HepG2 (cell line): ENCODE results near the gene DRD3. TPM values are rescaled to one million over a fixed set of nuclear protein-coding genes. Genes with fewer than 3 reads are reported as not detected.

Source experiments
- ATAC-seq: fragments of 200-7000 bp; cut with Tn5 transposase; 3 replicates; pipeline ENCODE4 v1.9.1; 2020; ENCODE audit warnings: mild to moderate bottlenecking, moderate library complexity
- BruUV-seq: library from RNA; stranded (reverse); fragments of 400-500 nt; replicated peaks from 2 replicates; lab custom pipeline; 2021; lab: Mats Ljungman, UMichigan
- CTCF ChIA-PET: fragments of 300-600 bp; formaldehyde crosslinking; extraction: SDS; loops from one replicate; lab custom pipeline; 2021; ENCODE audit warnings: low total read pairs, inconsistent platforms, low intra/inter-chr PET ratio; lab: Yijun Ruan, JAX
- POLR2A ChIA-PET: fragments of 350-600 bp; sonication (Branson Sonifier 250); formaldehyde crosslinking; loops from one replicate; lab custom pipeline; 2020; ENCODE audit warnings: antibody characterized with exemption, inconsistent platforms; lab: Yijun Ruan, JAX
- DNase-seq: peaks from one replicate; pipeline ENCODE4 v3.0.0-alpha.2; 2015; ENCODE audit warnings: low spot score
- FAIRE-seq: peaks from 3 replicates; lab custom pipeline; 2011; peaks lifted over from hg19 to GRCh38; lab: Jason Lieb, UNC
- H2AFZ ChIP-seq: one replicate; pipeline ENCODE4 v1.6.1; 2011; ENCODE audit warnings: low read length, inconsistent platforms
- H3K27ac ChIP-seq: fragments of 300-600 bp; 3 replicates; pipeline ENCODE4 v1.8.0; 2011; ENCODE audit warnings: mixed run types, mild to moderate bottlenecking, mixed read lengths, low read length, inconsistent platforms; ENCODE audit not compliant: insufficient read depth; ENCODE audit errors: extremely low read length
- H3K27me3 ChIP-seq, 2 experiments: fragments of 200-600 bp in 1 of 2; 2 replicates in 1 of 2; 3 replicates in 1 of 2; pipeline versions ENCODE4 v1.6.0 to v1.8.0; 2011; ENCODE audit warnings: low read length in 2 of 2, mild to moderate bottlenecking in 2 of 2, moderate library complexity in 2 of 2, inconsistent platforms in 1 of 2; ENCODE audit not compliant: insufficient read depth in 2 of 2, control insufficient read depth in 1 of 2
- H3K36me3 ChIP-seq, 2 experiments: fragments of 200-600 bp in 1 of 2; replicated peaks in 1 of 2; 2 replicates in 1 of 2; 3 replicates in 1 of 2; pipeline versions ENCODE4 v1.5.1 to v1.8.0; 2011; ENCODE audit warnings: low read length in 2 of 2, inconsistent platforms in 1 of 2; ENCODE audit not compliant: insufficient read depth in 2 of 2, control insufficient read depth in 1 of 2
- H3K4me1 ChIP-seq: 2 replicates; pipeline ENCODE4 v1.5.1; 2012; ENCODE audit warnings: low read length, inconsistent platforms; ENCODE audit not compliant: insufficient read depth
- H3K4me2 ChIP-seq: 2 replicates; pipeline ENCODE4 v1.6.0; 2011; ENCODE audit warnings: low read depth, low read length, inconsistent platforms
- H3K4me3 ChIP-seq, 3 experiments: fragments of 200-600 bp in 1 of 3; sonication (generic), shearing (Covaris generic) in 1 of 3; replicated peaks in 1 of 3; 2 replicates each; pipeline ENCODE4 v1.5.1; 2011 to 2016; ENCODE audit warnings: low read length in 3 of 3, inconsistent platforms in 2 of 3, low read depth in 2 of 3, mild to moderate bottlenecking in 2 of 3, control low read depth in 1 of 3, mixed read lengths in 1 of 3; ENCODE audit not compliant: insufficient read depth in 1 of 3
- H3K79me2 ChIP-seq: one replicate; pipeline ENCODE4 v1.6.1; 2011; ENCODE audit warnings: low read length, inconsistent platforms; ENCODE audit not compliant: insufficient read depth
- H3K9ac ChIP-seq: 2 replicates; pipeline ENCODE4 v1.6.0; 2011; ENCODE audit warnings: mild to moderate bottlenecking, low read depth, low read length, inconsistent platforms; ENCODE audit not compliant: insufficient read depth
- H3K9me3 ChIP-seq: 2 replicates; pipeline ENCODE4 v1.5.1; 2012; ENCODE audit warnings: mild to moderate bottlenecking, low read length
- H4K20me1 ChIP-seq: 2 replicates; pipeline ENCODE4 v1.6.0; 2011; ENCODE audit warnings: inconsistent platforms, mild to moderate bottlenecking, low read length, moderate library complexity; ENCODE audit not compliant: insufficient read depth
- AKAP8 ChIP-seq: sonication (generic); formaldehyde crosslinking; IDR thresholded peaks from 2 replicates; pipeline ENCODE4 v1.5.1; 2020; ENCODE audit warnings: mild to moderate bottlenecking, missing genetic modification reagents
- NFE2L1 ChIP-seq: sonication (generic); formaldehyde crosslinking; IDR thresholded peaks from 2 replicates; pipeline ENCODE4 v1.4.0; 2020; ENCODE audit warnings: missing genetic modification reagents, mild to moderate bottlenecking, borderline replicate concordance
- NR2F6 ChIP-seq, 2 experiments: IDR thresholded peaks; 2 replicates each; pipeline ENCODE4 v1.6.1; 2016; ENCODE audit warnings: antibody characterized with exemption in 1 of 2, mild to moderate bottlenecking in 1 of 2
- RXRB ChIP-seq: IDR thresholded peaks from 2 replicates; pipeline ENCODE4 v1.6.1; 2016; ENCODE audit warnings: borderline replicate concordance, missing genetic modification reagents, missing compliant biosample characterization
- U2AF2 ChIP-seq: fragments of 200-400 bp; formaldehyde crosslinking; IDR thresholded peaks from 2 replicates; pipeline ENCODE4 v1.6.1; 2017; ENCODE audit warnings: low read depth, mild to moderate bottlenecking, low read length
- ZBTB7B ChIP-seq: sonication (generic); formaldehyde crosslinking; IDR thresholded peaks from 2 replicates; pipeline ENCODE4 v1.4.0; 2020; ENCODE audit warnings: missing genetic modification reagents
- ZFYVE20 ChIP-seq: sonication (generic); formaldehyde crosslinking; IDR thresholded peaks from 2 replicates; pipeline ENCODE4 v1.8.0; 2023; ENCODE audit warnings: low read depth, mild to moderate bottlenecking, moderate library complexity, missing genetic modification reagents, borderline replicate concordance
- ZNF24 ChIP-seq: fragments of 450-650 bp; IDR thresholded peaks from 2 replicates; pipeline ENCODE4 v1.6.1; 2017; ENCODE audit warnings: antibody characterized with exemption, mild to moderate bottlenecking
- ZNF264 ChIP-seq: sonication (generic); formaldehyde crosslinking; IDR thresholded peaks from 2 replicates; pipeline ENCODE4 v1.4.0; 2020; ENCODE audit warnings: missing genetic modification reagents
- ZNF674 ChIP-seq: sonication (generic); formaldehyde crosslinking; IDR thresholded peaks from 2 replicates; pipeline ENCODE4 v1.5.0; 2020; ENCODE audit warnings: low read depth, mild to moderate bottlenecking, missing genetic modification reagents
- WGBS: methylation state at CpG from one replicate; pipeline ENCODE4 v1.1.6; 2017; ENCODE audit warnings: low lambda C conversion rate; 5-methylcytosine and 5-hydroxymethylcytosine counted together
- in situ Hi-C: cut with HindIII; loops from 2 replicates; pipeline ENCODE4 v1.10.0; 2017; ENCODE audit warnings: low pct_unique_long_range_greater_than_20kb; ENCODE audit not compliant: extremely low pct_ligation_motif_present
- intact Hi-C: fragments of 100-400 bp; cut with micrococcal nuclease; formaldehyde crosslinking; loops from one replicate; pipeline ENCODE4 v1.10.0; 2022; ENCODE audit not compliant: unreplicated experiment
- polyA plus RNA-seq, 8 experiments: library from polyadenylated mRNA; depleted of rRNA in 3 of 8; stranded (reverse) in 7 of 8; unstranded in 1 of 8; fragments of >200 nt; fragmentation: Illumina TruSeq in 4 of 8; extraction: Trizol in 4 of 8; gene quantifications; 2 replicates each; pipeline versions ENCODE4 v1.2.1 to v1.2.3, GENCODE V29; 2011 to 2016; ENCODE audit warnings: low read depth in 4 of 8, missing spikeins in 1 of 8, mixed read lengths in 1 of 8; ENCODE audit not compliant: insufficient read depth in 1 of 8
- total RNA-seq, 5 experiments: library from RNA; depleted of rRNA; stranded (reverse); fragments of >200 nt; fragmentation: Illumina TruSeq; extraction: Trizol; gene quantifications; 2 replicates each; pipeline ENCODE4 v1.2.3, GENCODE V29; 2016; ENCODE audit warnings: low read depth in 1 of 5
- TF ChIP-seq, protein P1 (sequence below): sonication (generic); formaldehyde crosslinking; IDR thresholded peaks from 2 replicates; pipeline ENCODE4 v1.5.1; 2020; ENCODE audit warnings: mild to moderate bottlenecking, missing genetic modification reagents, moderate library complexity
- TF ChIP-seq, protein P2 (sequence below): fragments of 450-650 bp; IDR thresholded peaks from 2 replicates; pipeline ENCODE4 v1.6.1; 2017
- TF ChIP-seq, protein P3 (sequence below): sonication (generic); formaldehyde crosslinking; conservative IDR thresholded peaks from 2 replicates; pipeline ENCODE4 v1.8.0; 2022; ENCODE audit warnings: missing genetic modification reagents
- TF ChIP-seq, protein P4 (sequence below): sonication (generic); formaldehyde crosslinking; IDR thresholded peaks from 2 replicates; pipeline ENCODE4 v1.8.1; 2022; ENCODE audit warnings: mild to moderate bottlenecking, missing genetic modification reagents

Gene DRD3
- total and polyA plus RNA-seq, 2 of the 13 experiments (the other 11 are each of a cell fraction or from before 2014, with no cell fraction given) = not detected

DNA sequence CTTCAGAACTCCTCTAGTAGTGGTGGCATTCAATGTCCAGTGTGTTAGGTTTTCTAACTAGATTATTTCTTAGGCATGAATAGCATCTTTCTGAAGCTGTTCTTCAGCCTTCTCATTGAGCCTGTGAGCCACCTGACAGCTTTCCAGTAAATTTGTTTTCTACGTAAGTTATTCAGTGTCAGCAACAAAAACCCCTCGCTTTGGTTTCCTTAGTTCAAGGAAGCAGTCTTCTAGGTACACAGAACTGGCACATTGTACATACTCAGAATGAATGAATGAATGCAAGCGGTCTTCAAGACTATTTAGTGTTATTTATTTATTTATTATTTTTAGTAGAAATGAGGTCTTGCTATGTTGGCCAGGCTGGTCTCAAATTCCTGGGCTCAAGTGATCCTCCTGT, 44.9 kb downstream of the DRD3 start (continued):
- TF ChIP-seq NFE2L1 (CRISPR knock-in tag) = no peak
- no peak for TF ChIP-seq ZNF264

DNA sequence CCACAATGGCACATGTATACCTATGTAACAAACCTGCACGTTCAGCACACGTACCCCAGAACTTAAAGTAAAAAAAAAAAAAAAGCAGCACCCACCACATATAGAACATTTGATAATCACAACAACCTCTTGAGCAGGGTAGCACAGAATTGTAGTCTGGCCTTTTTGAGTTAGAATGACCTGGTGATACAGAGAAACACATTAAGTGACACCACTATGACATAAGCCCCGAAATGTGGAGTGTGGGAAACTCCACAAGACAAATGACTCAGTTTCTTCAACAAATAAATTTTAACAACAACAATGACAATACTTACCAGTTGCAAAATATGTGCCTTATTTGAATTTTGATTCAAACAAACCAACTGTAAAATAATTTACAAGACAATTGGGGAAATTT, 46.4 kb downstream of the DRD3 start:
- Histone ChIP-seq H3K27ac (no peak overlapping the region), H4K20me1 (no peaks in the 10 kb centered on the region), H3K9ac (no peak overlapping the region), H3K27me3 (no peaks in the 10 kb centered on the region), H3K4me1 (no peaks in the 10 kb centered on the region), H3K36me3 (no peaks in the 10 kb centered on the region), H3K4me2 (no peak overlapping the region), H2AFZ (no peak overlapping the region), H3K9me3 (no peaks in the 10 kb centered on the region), H3K4me3 (no peak overlapping the region), H3K79me2 (no peaks in the 10 kb centered on the region)
- intact Hi-C loops (no loop called here), in situ Hi-C loops (no loop called here)
- ATAC-seq (no peak), DNase-seq (no peak), FAIRE-seq (no peak)
- CTCF ChIA-PET = no interaction called here
- BruUV-seq = no TSS peak
- 39% methylated on average over 3 of the region's 3 CpGs for WGBS
- POLR2A ChIA-PET = no interaction called here
- TF ChIP-seq ZNF674 (CRISPR knock-in tag) (no peak), U2AF2 (no peak), ZBTB7B (CRISPR knock-in tag) (no peak), NR2F6 (IDR thresholded peaks at IDR 0.05) (no peak), NR2F6 (CRISPR knock-in tag; IDR thresholded peaks at IDR 0.05) (no peak), AKAP8 (CRISPR knock-in tag) (no peak), RXRB (CRISPR knock-in tag) (no peak), ZFYVE20 (no peak), ZNF24 (no peak)
- TF ChIP-seq, protein P1, sequence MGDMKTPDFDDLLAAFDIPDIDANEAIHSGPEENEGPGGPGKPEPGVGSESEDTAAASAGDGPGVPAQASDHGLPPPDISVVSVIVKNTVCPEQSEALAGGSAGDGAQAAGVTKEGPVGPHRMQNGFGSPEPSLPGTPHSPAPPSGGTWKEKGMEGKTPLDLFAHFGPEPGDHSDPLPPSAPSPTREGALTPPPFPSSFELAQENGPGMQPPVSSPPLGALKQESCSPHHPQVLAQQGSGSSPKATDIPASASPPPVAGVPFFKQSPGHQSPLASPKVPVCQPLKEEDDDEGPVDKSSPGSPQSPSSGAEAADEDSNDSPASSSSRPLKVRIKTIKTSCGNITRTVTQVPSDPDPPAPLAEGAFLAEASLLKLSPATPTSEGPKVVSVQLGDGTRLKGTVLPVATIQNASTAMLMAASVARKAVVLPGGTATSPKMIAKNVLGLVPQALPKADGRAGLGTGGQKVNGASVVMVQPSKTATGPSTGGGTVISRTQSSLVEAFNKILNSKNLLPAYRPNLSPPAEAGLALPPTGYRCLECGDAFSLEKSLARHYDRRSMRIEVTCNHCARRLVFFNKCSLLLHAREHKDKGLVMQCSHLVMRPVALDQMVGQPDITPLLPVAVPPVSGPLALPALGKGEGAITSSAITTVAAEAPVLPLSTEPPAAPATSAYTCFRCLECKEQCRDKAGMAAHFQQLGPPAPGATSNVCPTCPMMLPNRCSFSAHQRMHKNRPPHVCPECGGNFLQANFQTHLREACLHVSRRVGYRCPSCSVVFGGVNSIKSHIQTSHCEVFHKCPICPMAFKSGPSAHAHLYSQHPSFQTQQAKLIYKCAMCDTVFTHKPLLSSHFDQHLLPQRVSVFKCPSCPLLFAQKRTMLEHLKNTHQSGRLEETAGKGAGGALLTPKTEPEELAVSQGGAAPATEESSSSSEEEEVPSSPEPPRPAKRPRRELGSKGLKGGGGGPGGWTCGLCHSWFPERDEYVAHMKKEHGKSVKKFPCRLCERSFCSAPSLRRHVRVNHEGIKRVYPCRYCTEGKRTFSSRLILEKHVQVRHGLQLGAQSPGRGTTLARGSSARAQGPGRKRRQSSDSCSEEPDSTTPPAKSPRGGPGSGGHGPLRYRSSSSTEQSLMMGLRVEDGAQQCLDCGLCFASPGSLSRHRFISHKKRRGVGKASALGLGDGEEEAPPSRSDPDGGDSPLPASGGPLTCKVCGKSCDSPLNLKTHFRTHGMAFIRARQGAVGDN (CRISPR knock-in tag) = no peak
- TF ChIP-seq, protein P2, sequence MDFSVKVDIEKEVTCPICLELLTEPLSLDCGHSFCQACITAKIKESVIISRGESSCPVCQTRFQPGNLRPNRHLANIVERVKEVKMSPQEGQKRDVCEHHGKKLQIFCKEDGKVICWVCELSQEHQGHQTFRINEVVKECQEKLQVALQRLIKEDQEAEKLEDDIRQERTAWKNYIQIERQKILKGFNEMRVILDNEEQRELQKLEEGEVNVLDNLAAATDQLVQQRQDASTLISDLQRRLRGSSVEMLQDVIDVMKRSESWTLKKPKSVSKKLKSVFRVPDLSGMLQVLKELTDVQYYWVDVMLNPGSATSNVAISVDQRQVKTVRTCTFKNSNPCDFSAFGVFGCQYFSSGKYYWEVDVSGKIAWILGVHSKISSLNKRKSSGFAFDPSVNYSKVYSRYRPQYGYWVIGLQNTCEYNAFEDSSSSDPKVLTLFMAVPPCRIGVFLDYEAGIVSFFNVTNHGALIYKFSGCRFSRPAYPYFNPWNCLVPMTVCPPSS = no peak
- TF ChIP-seq, protein P3, sequence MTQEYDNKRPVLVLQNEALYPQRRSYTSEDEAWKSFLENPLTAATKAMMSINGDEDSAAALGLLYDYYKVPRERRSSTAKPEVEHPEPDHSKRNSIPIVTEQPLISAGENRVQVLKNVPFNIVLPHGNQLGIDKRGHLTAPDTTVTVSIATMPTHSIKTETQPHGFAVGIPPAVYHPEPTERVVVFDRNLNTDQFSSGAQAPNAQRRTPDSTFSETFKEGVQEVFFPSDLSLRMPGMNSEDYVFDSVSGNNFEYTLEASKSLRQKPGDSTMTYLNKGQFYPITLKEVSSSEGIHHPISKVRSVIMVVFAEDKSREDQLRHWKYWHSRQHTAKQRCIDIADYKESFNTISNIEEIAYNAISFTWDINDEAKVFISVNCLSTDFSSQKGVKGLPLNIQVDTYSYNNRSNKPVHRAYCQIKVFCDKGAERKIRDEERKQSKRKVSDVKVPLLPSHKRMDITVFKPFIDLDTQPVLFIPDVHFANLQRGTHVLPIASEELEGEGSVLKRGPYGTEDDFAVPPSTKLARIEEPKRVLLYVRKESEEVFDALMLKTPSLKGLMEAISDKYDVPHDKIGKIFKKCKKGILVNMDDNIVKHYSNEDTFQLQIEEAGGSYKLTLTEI (CRISPR knock-in tag) = no peak
- TF ChIP-seq, protein P4, sequence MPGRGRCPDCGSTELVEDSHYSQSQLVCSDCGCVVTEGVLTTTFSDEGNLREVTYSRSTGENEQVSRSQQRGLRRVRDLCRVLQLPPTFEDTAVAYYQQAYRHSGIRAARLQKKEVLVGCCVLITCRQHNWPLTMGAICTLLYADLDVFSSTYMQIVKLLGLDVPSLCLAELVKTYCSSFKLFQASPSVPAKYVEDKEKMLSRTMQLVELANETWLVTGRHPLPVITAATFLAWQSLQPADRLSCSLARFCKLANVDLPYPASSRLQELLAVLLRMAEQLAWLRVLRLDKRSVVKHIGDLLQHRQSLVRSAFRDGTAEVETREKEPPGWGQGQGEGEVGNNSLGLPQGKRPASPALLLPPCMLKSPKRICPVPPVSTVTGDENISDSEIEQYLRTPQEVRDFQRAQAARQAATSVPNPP (CRISPR knock-in tag) = no peak
